ELR (cell line): ENCODE data around the gene GMPS.
"Not testable (repeated sequence)": the region's sequence is repeated elsewhere in the genome, so short reads cannot be mapped to it uniquely, and the experiment has no call there.

Source experiments
- DNase-seq: peaks from one replicate; pipeline ENCODE4 v3.0.0-alpha.2; 2015; ENCODE audit warnings: low read depth

GMPS gene

GRCh38 chr3:155872904-155873646 is 2.6 kb downstream of the GMPS start:
- no peak for DNase-seq

- DNase-seq, result no peak
Measured at GRCh38 chr3:155876037-155876436, 5.6 kb downstream of the GMPS start.

- DNase-seq, result no peak
Measured at GRCh38 chr3:155876503-155876902, 6.1 kb downstream of the GMPS start.

GRCh38 chr3:155880286-155880685 is 9.8 kb downstream of the GMPS start:
- no peak for DNase-seq

GRCh38 chr3:155884292-155884691 is 13.8 kb downstream of the GMPS start:
- DNase-seq, result no peak

- no peak for DNase-seq
Measured at GRCh38 chr3:155885292-155885691, 14.8 kb downstream of the GMPS start.

- DNase-seq, result not testable (repeated sequence)
Measured at GRCh38 chr3:155886348-155886747, 15.9 kb downstream of the GMPS start.

- DNase-seq, result no peak
Measured at GRCh38 chr3:155886915-155887314, 16.5 kb downstream of the GMPS start.

- no peak for DNase-seq
Measured at GRCh38 chr3:155889212-155889611, 18.8 kb downstream of the GMPS start.

GRCh38 chr3:155889952-155890351 is 19.5 kb downstream of the GMPS start:
- no peak for DNase-seq

- DNase-seq, result peak; percentile 45
Measured at GRCh38 chr3:155890671-155891190, 20.3 kb downstream of the GMPS start.

GRCh38 chr3:155891321-155891720 is 20.9 kb downstream of the GMPS start:
- DNase-seq, result peak; percentile 51

- no peak for DNase-seq
Measured at GRCh38 chr3:155895379-155895900, 25.0 kb downstream of the GMPS start.

GRCh38 chr3:155906900-155907299 is 36.5 kb downstream of the GMPS start:
- no peak for DNase-seq

GRCh38 chr3:155908086-155908485 is 37.6 kb downstream of the GMPS start:
- DNase-seq, result no peak

GRCh38 chr3:155908605-155909004 is 38.2 kb downstream of the GMPS start:
- no peak for DNase-seq

GRCh38 chr3:155912090-155912489 is 41.6 kb downstream of the GMPS start:
- DNase-seq, result no peak

GRCh38 chr3:155912579-155913190 is 42.2 kb downstream of the GMPS start:
- no peak for DNase-seq

GRCh38 chr3:155917781-155918180 is 47.3 kb downstream of the GMPS start:
- DNase-seq, result no peak

- DNase-seq, result no peak
Measured at GRCh38 chr3:155919728-155920127, 49.3 kb downstream of the GMPS start.

- DNase-seq, result no peak
Measured at GRCh38 chr3:155921486-155921885, 51.0 kb downstream of the GMPS start.

- no peak for DNase-seq
Measured at GRCh38 chr3:155934230-155934629, 63.8 kb downstream of the GMPS start.

- no peak for DNase-seq
Measured at GRCh38 chr3:155938409-155938808, 68.0 kb downstream of the GMPS start.
